WTC11 (cell line): ENCODE results near the gene CBX5. TPM values are rescaled to one million over a fixed set of nuclear protein-coding genes. Genes with fewer than 3 reads are reported as not detected.
A peak's percentile ranks its signal among the peaks of the same experiment; 100 is the strongest.

Experiments
- AR ChIP-seq: fragments of 250-450 bp; sonication (Bioruptor Pico); IDR thresholded peaks from 2 replicates; pipeline ENCODE4 v1.9.0; 2021; ENCODE audit warnings: mild to moderate bottlenecking
- ATF6 ChIP-seq: sonication (generic); formaldehyde crosslinking; IDR thresholded peaks from 2 replicates; pipeline ENCODE4 v1.8.1; 2023; ENCODE audit warnings: mild to moderate bottlenecking, missing genetic modification reagents
- CREB1 ChIP-seq: sonication (generic); formaldehyde crosslinking; IDR thresholded peaks from 2 replicates; pipeline ENCODE4 v1.8.0; 2023; ENCODE audit warnings: mild to moderate bottlenecking, missing genetic modification reagents
- CTCF ChIP-seq: fragments of 200-600 bp; IDR thresholded peaks from 2 replicates; pipeline ENCODE4 v1.8.0; 2022; ENCODE audit warnings: antibody characterized with exemption
- E2F4 ChIP-seq: sonication (generic); formaldehyde crosslinking; IDR thresholded peaks from 2 replicates; pipeline ENCODE4 v1.8.1; 2022; ENCODE audit warnings: low read depth, mild to moderate bottlenecking, moderate library complexity, missing genetic modification reagents, borderline replicate concordance
- E2F5 ChIP-seq: sonication (generic); formaldehyde crosslinking; IDR thresholded peaks from 2 replicates; pipeline ENCODE4 v1.8.1; 2022; ENCODE audit warnings: mild to moderate bottlenecking, moderate library complexity, missing genetic modification reagents
- EMX1 ChIP-seq: fragments of 250-450 bp; sonication (Bioruptor Pico); IDR thresholded peaks from 2 replicates; pipeline ENCODE4 v1.8.0; 2021; ENCODE audit warnings: mild to moderate bottlenecking
- GRHL2 ChIP-seq: fragments of 250-450 bp; sonication (Bioruptor Pico); IDR thresholded peaks from 2 replicates; pipeline ENCODE4 v1.8.0; 2022; ENCODE audit warnings: mild to moderate bottlenecking, moderate library complexity; ENCODE audit not compliant: insufficient replicate concordance, severe bottlenecking
- JUN ChIP-seq: sonication (generic); formaldehyde crosslinking; IDR thresholded peaks from 2 replicates; pipeline ENCODE4 v1.8.0; 2023; ENCODE audit warnings: mild to moderate bottlenecking, missing genetic modification reagents
- MXD4 ChIP-seq: fragments of 250-450 bp; sonication (Bioruptor Pico); IDR thresholded peaks from 2 replicates; pipeline ENCODE4 v1.8.0; 2021; ENCODE audit warnings: mild to moderate bottlenecking, moderate library complexity, borderline replicate concordance
- MYBL2 ChIP-seq: sonication (generic); formaldehyde crosslinking; IDR thresholded peaks from 2 replicates; pipeline ENCODE4 v1.8.1; 2023; ENCODE audit warnings: mild to moderate bottlenecking, moderate library complexity, missing genetic modification reagents
- NR3C1 ChIP-seq: sonication (generic); formaldehyde crosslinking; conservative IDR thresholded peaks from 2 replicates; pipeline ENCODE4 v1.8.1; 2023; ENCODE audit warnings: low read depth, mild to moderate bottlenecking, missing genetic modification reagents
- OVOL2 ChIP-seq: fragments of 250-450 bp; sonication (Bioruptor Pico); IDR thresholded peaks from 2 replicates; pipeline ENCODE4 v1.9.0; 2021; ENCODE audit warnings: mild to moderate bottlenecking, borderline replicate concordance
- PRRX2 ChIP-seq: fragments of 250-450 bp; sonication (Bioruptor Pico); IDR thresholded peaks from 2 replicates; pipeline ENCODE4 v1.8.0; 2021; ENCODE audit warnings: mild to moderate bottlenecking
- RORB ChIP-seq: fragments of 250-450 bp; sonication (Bioruptor Pico); IDR thresholded peaks from 2 replicates; pipeline ENCODE4 v1.9.0; 2021; ENCODE audit warnings: mild to moderate bottlenecking
- TEAD1 ChIP-seq: sonication (generic); formaldehyde crosslinking; IDR thresholded peaks from 2 replicates; pipeline ENCODE4 v1.8.0; 2022; ENCODE audit warnings: mild to moderate bottlenecking, missing genetic modification reagents
- ZNF121 ChIP-seq: sonication (generic); formaldehyde crosslinking; IDR thresholded peaks from 2 replicates; pipeline ENCODE4 v1.8.0; 2023; ENCODE audit warnings: missing genetic modification reagents
- ZNF138 ChIP-seq: sonication (generic); formaldehyde crosslinking; conservative IDR thresholded peaks from 2 replicates; pipeline ENCODE4 v1.8.1; 2022; ENCODE audit warnings: mild to moderate bottlenecking, moderate library complexity, missing genetic modification reagents
- ZNF219 ChIP-seq: sonication (generic); formaldehyde crosslinking; IDR thresholded peaks from 2 replicates; pipeline ENCODE4 v1.8.0; 2023; ENCODE audit warnings: missing genetic modification reagents, mild to moderate bottlenecking, borderline replicate concordance
- ZNF263 ChIP-seq: sonication (generic); formaldehyde crosslinking; IDR thresholded peaks from 2 replicates; pipeline ENCODE4 v1.8.1; 2022; ENCODE audit warnings: low read depth, mild to moderate bottlenecking, moderate library complexity, missing genetic modification reagents
- total RNA-seq: library from RNA; stranded (reverse); gene quantifications from 3 replicates; pipeline ENCODE4 v1.2.3, GENCODE V29; 2021
- TF ChIP-seq, protein P1 (sequence below): sonication (generic); formaldehyde crosslinking; IDR thresholded peaks from 2 replicates; pipeline ENCODE4 v1.8.1; 2023; ENCODE audit warnings: mild to moderate bottlenecking, moderate library complexity, missing genetic modification reagents
- TF ChIP-seq, protein P2 (sequence below): fragments of 250-450 bp; sonication (Bioruptor Pico); IDR thresholded peaks from 2 replicates; pipeline ENCODE4 v1.9.0; 2021; ENCODE audit warnings: moderate library complexity, mild to moderate bottlenecking, inconsistent platforms, borderline replicate concordance
- TF ChIP-seq, protein P3 (sequence below): sonication (generic); formaldehyde crosslinking; IDR thresholded peaks from 2 replicates; pipeline ENCODE4 v1.8.1; 2022; ENCODE audit warnings: mild to moderate bottlenecking, missing genetic modification reagents, moderate library complexity, borderline replicate concordance

The CBX5 gene
- total RNA-seq, 1 experiment from 2014 or later = 182 TPM

GRCh38 chr12:54279632-54280467 is at the start of gene CBX5 (continued):
- TF ChIP-seq E2F4 (CRISPR knock-in tag) (peak; percentile 85; the same call in 1 of the 2 replicates), JUN (no peak; the same call in 1 of the 2 replicates), NR3C1 (CRISPR knock-in tag) (no peak), RORB (CRISPR knock-in tag) (no peak), GRHL2 (CRISPR knock-in tag) (no peak), OVOL2 (CRISPR knock-in tag) (no peak), ZNF138 (CRISPR knock-in tag) (no peak), ATF6 (CRISPR knock-in tag) (no peak), MXD4 (CRISPR knock-in tag) (no peak), EMX1 (CRISPR knock-in tag) (0 out of 2 replicates have a peak, but pooled peaks have one; percentile 86), PRRX2 (CRISPR knock-in tag) (peak; percentile 82; the same call in 1 of the 2 replicates), ZNF263 (CRISPR knock-in tag) (no peak), E2F5 (CRISPR knock-in tag) (peak; percentile 99), CREB1 (CRISPR knock-in tag) (no peak; the same call in 1 of the 2 replicates), MYBL2 (CRISPR knock-in tag) (peak; percentile 28), TEAD1 (CRISPR knock-in tag) (peak; percentile 64; the same call in 1 of the 2 replicates), CTCF (no peak), AR (0 out of 2 replicates have a peak, but pooled peaks have one; percentile 4), ZNF219 (CRISPR knock-in tag) (no peak), ZNF121 (CRISPR knock-in tag) (no peak)
- TF ChIP-seq, protein P1, sequence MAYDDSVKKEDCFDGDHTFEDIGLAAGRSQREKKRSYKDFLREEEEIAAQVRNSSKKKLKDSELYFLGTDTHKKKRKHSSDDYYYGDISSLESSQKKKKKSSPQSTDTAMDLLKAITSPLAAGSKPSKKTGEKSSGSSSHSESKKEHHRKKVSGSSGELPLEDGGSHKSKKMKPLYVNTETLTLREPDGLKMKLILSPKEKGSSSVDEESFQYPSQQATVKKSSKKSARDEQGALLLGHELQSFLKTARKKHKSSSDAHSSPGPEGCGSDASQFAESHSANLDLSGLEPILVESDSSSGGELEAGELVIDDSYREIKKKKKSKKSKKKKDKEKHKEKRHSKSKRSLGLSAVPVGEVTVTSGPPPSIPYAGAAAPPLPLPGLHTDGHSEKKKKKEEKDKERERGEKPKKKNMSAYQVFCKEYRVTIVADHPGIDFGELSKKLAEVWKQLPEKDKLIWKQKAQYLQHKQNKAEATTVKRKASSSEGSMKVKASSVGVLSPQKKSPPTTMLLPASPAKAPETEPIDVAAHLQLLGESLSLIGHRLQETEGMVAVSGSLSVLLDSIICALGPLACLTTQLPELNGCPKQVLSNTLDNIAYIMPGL = no peak
- TF ChIP-seq, protein P2, sequence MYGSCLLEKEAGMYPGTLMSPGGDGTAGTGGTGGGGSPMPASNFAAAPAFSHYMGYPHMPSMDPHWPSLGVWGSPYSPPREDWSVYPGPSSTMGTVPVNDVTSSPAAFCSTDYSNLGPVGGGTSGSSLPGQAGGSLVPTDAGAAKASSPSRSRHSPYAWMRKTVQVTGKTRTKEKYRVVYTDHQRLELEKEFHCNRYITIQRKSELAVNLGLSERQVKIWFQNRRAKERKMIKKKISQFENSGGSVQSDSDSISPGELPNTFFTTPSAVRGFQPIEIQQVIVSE (CRISPR knock-in tag) = no peak
- TF ChIP-seq, protein P3, sequence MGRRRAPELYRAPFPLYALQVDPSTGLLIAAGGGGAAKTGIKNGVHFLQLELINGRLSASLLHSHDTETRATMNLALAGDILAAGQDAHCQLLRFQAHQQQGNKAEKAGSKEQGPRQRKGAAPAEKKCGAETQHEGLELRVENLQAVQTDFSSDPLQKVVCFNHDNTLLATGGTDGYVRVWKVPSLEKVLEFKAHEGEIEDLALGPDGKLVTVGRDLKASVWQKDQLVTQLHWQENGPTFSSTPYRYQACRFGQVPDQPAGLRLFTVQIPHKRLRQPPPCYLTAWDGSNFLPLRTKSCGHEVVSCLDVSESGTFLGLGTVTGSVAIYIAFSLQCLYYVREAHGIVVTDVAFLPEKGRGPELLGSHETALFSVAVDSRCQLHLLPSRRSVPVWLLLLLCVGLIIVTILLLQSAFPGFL = no peak
